Loucy (cell line): ENCODE results near the gene MICU2.

ENCODE experiments used
- EZH2phosphoT487 ChIP-seq: fragments of 200-600 bp; IDR thresholded peaks from 2 replicates; pipeline ENCODE4 v1.6.1; 2018; ENCODE audit warnings: antibody characterized with exemption, mild to moderate bottlenecking, moderate library complexity, borderline replicate concordance
- TF ChIP-seq, protein P1 (sequence below): fragments of 200-600 bp; sonication (generic); conservative IDR thresholded peaks from 2 replicates; pipeline ENCODE4 v1.5.1; 2014; ENCODE audit warnings: mild to moderate bottlenecking, antibody characterized with exemption, low read length

DNA sequence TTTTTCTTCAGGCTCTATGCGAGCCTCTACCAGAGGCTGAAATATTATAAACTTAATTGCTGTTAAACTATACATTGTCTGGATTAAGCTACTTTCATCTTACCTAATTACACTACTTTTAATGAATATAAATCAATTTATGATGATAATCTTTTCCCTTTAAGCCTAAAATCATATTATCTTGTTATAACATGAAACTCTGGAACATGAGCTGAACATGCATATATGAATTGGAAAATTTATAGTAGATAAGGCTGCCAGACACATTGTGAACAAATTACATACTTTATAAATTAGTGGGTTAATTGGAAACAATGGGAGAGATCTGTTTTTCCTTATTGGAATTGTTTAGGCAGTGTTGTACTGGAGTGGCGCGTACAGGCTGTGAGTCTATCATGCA, 99.6 kb downstream of the MICU2 start:
- TF ChIP-seq, protein P1, sequence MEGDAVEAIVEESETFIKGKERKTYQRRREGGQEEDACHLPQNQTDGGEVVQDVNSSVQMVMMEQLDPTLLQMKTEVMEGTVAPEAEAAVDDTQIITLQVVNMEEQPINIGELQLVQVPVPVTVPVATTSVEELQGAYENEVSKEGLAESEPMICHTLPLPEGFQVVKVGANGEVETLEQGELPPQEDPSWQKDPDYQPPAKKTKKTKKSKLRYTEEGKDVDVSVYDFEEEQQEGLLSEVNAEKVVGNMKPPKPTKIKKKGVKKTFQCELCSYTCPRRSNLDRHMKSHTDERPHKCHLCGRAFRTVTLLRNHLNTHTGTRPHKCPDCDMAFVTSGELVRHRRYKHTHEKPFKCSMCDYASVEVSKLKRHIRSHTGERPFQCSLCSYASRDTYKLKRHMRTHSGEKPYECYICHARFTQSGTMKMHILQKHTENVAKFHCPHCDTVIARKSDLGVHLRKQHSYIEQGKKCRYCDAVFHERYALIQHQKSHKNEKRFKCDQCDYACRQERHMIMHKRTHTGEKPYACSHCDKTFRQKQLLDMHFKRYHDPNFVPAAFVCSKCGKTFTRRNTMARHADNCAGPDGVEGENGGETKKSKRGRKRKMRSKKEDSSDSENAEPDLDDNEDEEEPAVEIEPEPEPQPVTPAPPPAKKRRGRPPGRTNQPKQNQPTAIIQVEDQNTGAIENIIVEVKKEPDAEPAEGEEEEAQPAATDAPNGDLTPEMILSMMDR, result no peak
- TF ChIP-seq EZH2phosphoT487, result no peak
